WTC11 (cell line): ENCODE measurements around the gene RBM20.

Experiments used
- IRF2 ChIP-seq: sonication (generic); formaldehyde crosslinking; IDR thresholded peaks from 2 replicates; pipeline ENCODE4 v1.8.0; 2022; ENCODE audit warnings: low read depth, missing genetic modification reagents, borderline replicate concordance
- NR2C2 ChIP-seq: sonication (generic); formaldehyde crosslinking; IDR thresholded peaks from 2 replicates; pipeline ENCODE4 v1.8.0; 2022; ENCODE audit warnings: mild to moderate bottlenecking, missing genetic modification reagents
- SMAD3 ChIP-seq: sonication (generic); formaldehyde crosslinking; IDR thresholded peaks from 2 replicates; pipeline ENCODE4 v1.8.0; 2022; ENCODE audit warnings: missing genetic modification reagents, mild to moderate bottlenecking, borderline replicate concordance
- TCF7 ChIP-seq: sonication (generic); formaldehyde crosslinking; IDR thresholded peaks from 2 replicates; pipeline ENCODE4 v1.8.0; 2022; ENCODE audit warnings: mild to moderate bottlenecking, low read depth, missing genetic modification reagents, moderate library complexity
- ZNF121 ChIP-seq: sonication (generic); formaldehyde crosslinking; IDR thresholded peaks from 2 replicates; pipeline ENCODE4 v1.8.0; 2023; ENCODE audit warnings: missing genetic modification reagents
- ZNF263 ChIP-seq: sonication (generic); formaldehyde crosslinking; IDR thresholded peaks from 2 replicates; pipeline ENCODE4 v1.8.1; 2022; ENCODE audit warnings: low read depth, mild to moderate bottlenecking, moderate library complexity, missing genetic modification reagents
- TF ChIP-seq, protein P1 (sequence below): fragments of 200-600 bp; IDR thresholded peaks from 2 replicates; pipeline ENCODE4 v1.8.0; 2022; ENCODE audit warnings: antibody characterized with exemption
- TF ChIP-seq, protein P2 (sequence below): sonication (generic); formaldehyde crosslinking; IDR thresholded peaks from 2 replicates; pipeline ENCODE4 v1.8.1; 2023; ENCODE audit warnings: mild to moderate bottlenecking, moderate library complexity, missing genetic modification reagents
- TF ChIP-seq, protein P3 (sequence below): sonication (generic); formaldehyde crosslinking; IDR thresholded peaks from 2 replicates; pipeline ENCODE4 v1.8.0; 2022; ENCODE audit warnings: mild to moderate bottlenecking, missing genetic modification reagents

DNA sequence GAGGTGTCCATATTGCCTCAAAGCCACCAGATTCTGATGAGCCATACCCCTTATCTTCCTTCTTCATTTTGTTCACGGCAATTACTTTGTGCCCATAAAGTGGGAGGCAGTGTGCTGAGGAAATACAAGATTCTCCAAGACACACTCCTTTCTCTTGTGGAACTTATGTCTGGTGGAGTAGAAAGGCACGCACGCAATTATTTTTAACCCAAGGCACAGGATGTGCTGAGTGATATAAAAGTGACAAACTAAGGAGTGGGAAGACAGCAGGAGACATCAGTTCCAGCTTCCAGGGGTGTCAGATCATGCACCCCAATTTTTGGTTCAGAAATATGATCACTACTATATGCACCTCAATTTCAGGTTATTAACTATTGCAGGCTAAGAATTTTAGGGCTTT lies 132.9 kb downstream of the RBM20 start:
- TF ChIP-seq, protein P1, sequence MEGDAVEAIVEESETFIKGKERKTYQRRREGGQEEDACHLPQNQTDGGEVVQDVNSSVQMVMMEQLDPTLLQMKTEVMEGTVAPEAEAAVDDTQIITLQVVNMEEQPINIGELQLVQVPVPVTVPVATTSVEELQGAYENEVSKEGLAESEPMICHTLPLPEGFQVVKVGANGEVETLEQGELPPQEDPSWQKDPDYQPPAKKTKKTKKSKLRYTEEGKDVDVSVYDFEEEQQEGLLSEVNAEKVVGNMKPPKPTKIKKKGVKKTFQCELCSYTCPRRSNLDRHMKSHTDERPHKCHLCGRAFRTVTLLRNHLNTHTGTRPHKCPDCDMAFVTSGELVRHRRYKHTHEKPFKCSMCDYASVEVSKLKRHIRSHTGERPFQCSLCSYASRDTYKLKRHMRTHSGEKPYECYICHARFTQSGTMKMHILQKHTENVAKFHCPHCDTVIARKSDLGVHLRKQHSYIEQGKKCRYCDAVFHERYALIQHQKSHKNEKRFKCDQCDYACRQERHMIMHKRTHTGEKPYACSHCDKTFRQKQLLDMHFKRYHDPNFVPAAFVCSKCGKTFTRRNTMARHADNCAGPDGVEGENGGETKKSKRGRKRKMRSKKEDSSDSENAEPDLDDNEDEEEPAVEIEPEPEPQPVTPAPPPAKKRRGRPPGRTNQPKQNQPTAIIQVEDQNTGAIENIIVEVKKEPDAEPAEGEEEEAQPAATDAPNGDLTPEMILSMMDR = no peak
- TF ChIP-seq, protein P2, sequence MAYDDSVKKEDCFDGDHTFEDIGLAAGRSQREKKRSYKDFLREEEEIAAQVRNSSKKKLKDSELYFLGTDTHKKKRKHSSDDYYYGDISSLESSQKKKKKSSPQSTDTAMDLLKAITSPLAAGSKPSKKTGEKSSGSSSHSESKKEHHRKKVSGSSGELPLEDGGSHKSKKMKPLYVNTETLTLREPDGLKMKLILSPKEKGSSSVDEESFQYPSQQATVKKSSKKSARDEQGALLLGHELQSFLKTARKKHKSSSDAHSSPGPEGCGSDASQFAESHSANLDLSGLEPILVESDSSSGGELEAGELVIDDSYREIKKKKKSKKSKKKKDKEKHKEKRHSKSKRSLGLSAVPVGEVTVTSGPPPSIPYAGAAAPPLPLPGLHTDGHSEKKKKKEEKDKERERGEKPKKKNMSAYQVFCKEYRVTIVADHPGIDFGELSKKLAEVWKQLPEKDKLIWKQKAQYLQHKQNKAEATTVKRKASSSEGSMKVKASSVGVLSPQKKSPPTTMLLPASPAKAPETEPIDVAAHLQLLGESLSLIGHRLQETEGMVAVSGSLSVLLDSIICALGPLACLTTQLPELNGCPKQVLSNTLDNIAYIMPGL (CRISPR knock-in tag) = no peak
- TF ChIP-seq TCF7 (CRISPR knock-in tag) (no peak), ZNF121 (CRISPR knock-in tag) (no peak), ZNF263 (CRISPR knock-in tag) (no peak), SMAD3 (no peak), NR2C2 (no peak), IRF2 (CRISPR knock-in tag) (no peak)
- TF ChIP-seq, protein P3, sequence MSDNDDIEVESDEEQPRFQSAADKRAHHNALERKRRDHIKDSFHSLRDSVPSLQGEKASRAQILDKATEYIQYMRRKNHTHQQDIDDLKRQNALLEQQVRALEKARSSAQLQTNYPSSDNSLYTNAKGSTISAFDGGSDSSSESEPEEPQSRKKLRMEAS (CRISPR knock-in tag) = no peak
